SK-N-SH (cell line): ENCODE data around the gene TBL1XR1. TPM values are rescaled to one million over a fixed set of nuclear protein-coding genes. Genes with fewer than 3 reads are reported as not detected.
A peak's percentile ranks its signal among the peaks of the same experiment; 100 is the strongest.

Experiments
- CTCF ChIA-PET: fragments of 300-600, 350-600 bp; formaldehyde crosslinking; extraction: SDS; loops from one replicate; lab custom pipeline; 2021; lab: Yijun Ruan, JAX
- POLR2A ChIA-PET: fragments of 350-600 bp; sonication (Branson Sonifier 250); formaldehyde crosslinking; extraction: SDS; loops from one replicate; lab custom pipeline; 2020; ENCODE audit warnings: antibody characterized with exemption, inconsistent platforms; lab: Yijun Ruan, JAX
- DNase-seq: peaks from one replicate; pipeline ENCODE4 v3.0.0; 2012
- H2AFZ ChIP-seq: fragments of 200-600 bp; sonication (generic); 2 replicates; pipeline ENCODE4 v1.8.1; 2016; ENCODE audit warnings: antibody characterized with exemption, mild to moderate bottlenecking, low read depth
- H3F3A ChIP-seq: fragments of 200-600 bp; sonication (generic); replicated peaks from 2 replicates; pipeline ENCODE3; 2016; ENCODE audit warnings: antibody characterized with exemption, mild to moderate bottlenecking; ENCODE audit not compliant: insufficient read depth
- H3K27ac ChIP-seq, 2 experiments: fragments of 200-500 bp in 1 of 2; fragments of 200-600 bp in 1 of 2; sonication (Bioruptor generic) in 1 of 2; sonication (generic), shearing (Covaris generic) in 1 of 2; 2 replicates each; pipeline versions ENCODE4 v1.5.1 to v1.6.1; 2014 to 2016; ENCODE audit warnings: low read depth in 2 of 2, inconsistent platforms in 1 of 2, low read length in 1 of 2, mild to moderate bottlenecking in 1 of 2, mixed read lengths in 1 of 2
- H3K27me3 ChIP-seq: fragments of 200-600 bp; sonication (generic), shearing (Covaris generic); 2 replicates; pipeline ENCODE4 v1.6.1; 2016; ENCODE audit warnings: mixed run types; ENCODE audit not compliant: insufficient read depth
- H3K36me3 ChIP-seq, 2 experiments: fragments of 200-500 bp in 1 of 2; fragments of 200-600 bp in 1 of 2; sonication (Bioruptor generic) in 1 of 2; sonication (generic) in 1 of 2; replicated peaks in 1 of 2; 2 replicates each; pipeline versions ENCODE3 to v1.5.1; 2014 to 2016; ENCODE audit warnings: low read length in 1 of 2, mild to moderate bottlenecking in 1 of 2; ENCODE audit not compliant: insufficient read depth in 2 of 2, control insufficient read depth in 1 of 2
- H3K4me1 ChIP-seq, 2 experiments: fragments of 200-500 bp in 1 of 2; fragments of 200-600 bp in 1 of 2; sonication (Bioruptor generic) in 1 of 2; sonication (generic), shearing (Covaris generic) in 1 of 2; 2 replicates each; pipeline versions ENCODE4 v1.5.1 to v1.6.1; 2014 to 2016; ENCODE audit warnings: low read depth in 1 of 2, low read length in 1 of 2, mixed run types in 1 of 2; ENCODE audit not compliant: insufficient read depth in 2 of 2, control insufficient read depth in 1 of 2
- H3K4me2 ChIP-seq: fragments of 200-600 bp; sonication (generic), shearing (Covaris generic); 2 replicates; pipeline ENCODE4 v1.6.1; 2017; ENCODE audit warnings: mixed run types
- H3K4me3 ChIP-seq, 2 experiments: fragments of 200-500 bp in 1 of 2; fragments of 200-600 bp in 1 of 2; sonication (Bioruptor generic) in 1 of 2; sonication (generic), shearing (Covaris generic) in 1 of 2; 2 replicates each; pipeline versions ENCODE4 v1.5.1 to v1.8.1; 2014 to 2016; ENCODE audit warnings: low read depth in 2 of 2, inconsistent platforms in 1 of 2, low read length in 1 of 2, mild to moderate bottlenecking in 1 of 2, mixed read lengths in 1 of 2, moderate library complexity in 1 of 2
- H3K79me2 ChIP-seq: fragments of 200-600 bp; sonication (generic); 2 replicates; pipeline ENCODE4 v1.8.1; 2017; ENCODE audit warnings: mild to moderate bottlenecking; ENCODE audit not compliant: insufficient read depth
- H3K9ac ChIP-seq: fragments of 200-600 bp; sonication (generic); 2 replicates; pipeline ENCODE4 v1.6.1; 2017; ENCODE audit warnings: mixed run types
- H3K9me2 ChIP-seq: fragments of 200-600 bp; sonication (generic); 2 replicates; pipeline ENCODE4 v1.6.1; 2017; ENCODE audit warnings: mixed run types
- H3K9me3 ChIP-seq: fragments of 200-600 bp; sonication (generic); 2 replicates; pipeline ENCODE4 v1.6.1; 2017; ENCODE audit warnings: mixed run types, mild to moderate bottlenecking, moderate library complexity
- H4K20me1 ChIP-seq: fragments of 200-600 bp; sonication (generic); 2 replicates; pipeline ENCODE4 v1.6.1; 2017; ENCODE audit warnings: mild to moderate bottlenecking, mixed run types; ENCODE audit not compliant: insufficient read depth
- CHD2 ChIP-seq: fragments of 150-350 bp; IDR thresholded peaks from 2 replicates; pipeline ENCODE4 v1.6.1; 2018; ENCODE audit warnings: low read length; ENCODE audit not compliant: partially characterized antibody
- EP300 ChIP-seq, 2 experiments: IDR thresholded peaks; 2 replicates each; pipeline versions ENCODE4 v1.4.0 to v1.6.1; 2012; ENCODE audit warnings: borderline replicate concordance in 1 of 2, low read depth in 1 of 2, low read length in 1 of 2
- FOSL2 ChIP-seq: IDR thresholded peaks from 2 replicates; pipeline ENCODE4 v1.4.0; 2012; ENCODE audit warnings: low read depth, mild to moderate bottlenecking, moderate library complexity, borderline replicate concordance
- FOXM1 ChIP-seq: IDR thresholded peaks from 2 replicates; pipeline ENCODE4 v1.4.0; 2012; ENCODE audit warnings: low read depth, mild to moderate bottlenecking
- GABPA ChIP-seq: IDR thresholded peaks from 2 replicates; pipeline ENCODE4 v1.4.0; 2012; ENCODE audit warnings: low read depth, mild to moderate bottlenecking
- IRF3 ChIP-seq: fragments of 150-350 bp; IDR thresholded peaks from 2 replicates; pipeline ENCODE4 v1.6.1; 2016; ENCODE audit warnings: mild to moderate bottlenecking, low read depth, low read length
- MAX ChIP-seq: IDR thresholded peaks from 2 replicates; pipeline ENCODE4 v1.4.0; 2012; ENCODE audit warnings: low read depth
- MXI1 ChIP-seq: IDR thresholded peaks from 2 replicates; pipeline ENCODE4 v1.6.1; 2012; ENCODE audit warnings: mild to moderate bottlenecking, low read depth, low read length, improper control_type of control experiment
- POLR2AphosphoS5 ChIP-seq: IDR thresholded peaks from 2 replicates; pipeline ENCODE4 v1.6.1; 2012; ENCODE audit warnings: low read depth, low read length
- REST ChIP-seq: IDR thresholded peaks from 2 replicates; pipeline ENCODE4 v1.6.1; 2012; ENCODE audit warnings: mild to moderate bottlenecking, low read depth, low read length, moderate library complexity
- RXRA ChIP-seq: IDR thresholded peaks from 2 replicates; pipeline ENCODE4 v1.4.0; 2012; ENCODE audit warnings: low read depth, mild to moderate bottlenecking, borderline replicate concordance
- TAF1 ChIP-seq: IDR thresholded peaks from 2 replicates; pipeline ENCODE4 v1.6.1; 2012; ENCODE audit warnings: low read depth, mild to moderate bottlenecking, low read length, moderate library complexity, borderline replicate concordance
- WGBS: methylation state at CpG from one replicate; pipeline ENCODE4 v1.1.6; 2017; ENCODE audit warnings: low lambda C conversion rate; 5-methylcytosine and 5-hydroxymethylcytosine counted together
- polyA plus RNA-seq, 3 experiments: library from polyadenylated mRNA; depleted of rRNA; stranded (reverse); fragments of >200 nt; gene quantifications; 2 replicates each; pipeline ENCODE4 v1.2.3, GENCODE V29; 2012

TBL1XR1 gene
- polyA plus RNA-seq, 1 of the 3 experiments (the other 2 are of a cell fraction) = 20.9 TPM

GRCh38 chr3:177197727-177198460, 612 bp upstream of the TBL1XR1 start:
- POLR2A ChIA-PET = interaction anchor here (0.6 to 4.2 kb wide), 5 partner anchors 146 to 364 kb away, joined by 3 to 51 read pairs (median 13); no protein-coding TSS in a partner anchor
- 2% methylated on average over 25 of the region's 57 CpGs for WGBS
- peaks cover 38% of the 10 kb centered on the region for H3K79me2 ChIP-seq
- H3F3A ChIP-seq = peaks cover 11% of the 10 kb centered on the region
- H3K4me2 ChIP-seq = peak overlapping the region; percentile 81
- DNase-seq = no peak
- H3K9me2 ChIP-seq = no peaks in the 10 kb centered on the region
- no peaks in the 10 kb centered on the region for H3K9me3 ChIP-seq
- CTCF ChIA-PET = interaction anchor here (0.8 to 2.3 kb wide), 7 partner anchors 9 to 1187 kb away, joined by 3 to 8 read pairs (median 5); no protein-coding TSS in a partner anchor
- H2AFZ ChIP-seq = peak overlapping the region; percentile 88
- no peaks in the 10 kb centered on the region for H3K27me3 ChIP-seq
- H3K36me3 ChIP-seq = no peaks in the 10 kb centered on the region
- H3K9ac ChIP-seq = peak overlapping the region; percentile 70
- H3K27ac ChIP-seq = peak overlapping the region; percentile 70 to 99
- H3K4me3 ChIP-seq = peak overlapping the region; percentile 60 to 85
- H4K20me1 ChIP-seq = peaks cover 18% of the 10 kb centered on the region
- peaks cover 6 to 8% of the 10 kb centered on the region in 2 experiments; a peak in 3 of 4 replicates for H3K4me1 ChIP-seq
- TF ChIP-seq MAX = 0 out of 2 replicates have a peak, but pooled peaks have one; percentile 47
- TF ChIP-seq FOXM1 = peak; percentile 11; the same call in 1 of the 2 replicates
- peak in 1 of 2 experiments; percentile 5; a peak in 1 of 4 replicates for TF ChIP-seq EP300 (IDR thresholded peaks at IDR 0.05; ENCODE audit: borderline replicate concordance in 1 of 2, low read depth in 1 of 2, low read length in 1 of 2)
- TF ChIP-seq TAF1 = 0 out of 2 replicates have a peak, but pooled peaks have one; percentile 5
- peak; percentile 80 for TF ChIP-seq CHD2
- peak; percentile 34; the same call in 1 of the 2 replicates for TF ChIP-seq MXI1
- TF ChIP-seq GABPA = no peak
- no peak for TF ChIP-seq IRF3
- TF ChIP-seq POLR2AphosphoS5 = 0 out of 2 replicates have a peak, but pooled peaks have one; percentile 8
- TF ChIP-seq FOSL2 = no peak
- 0 out of 2 replicates have a peak, but pooled peaks have one; percentile 3 for TF ChIP-seq REST
- no peak for TF ChIP-seq RXRA
- TF ChIP-seq, all 33 proteins: peak for 8
